ENCODE data around the gene GPI.
A peak's percentile ranks its signal among the peaks of the same experiment; 100 is the strongest.

GPI gene

DNA sequence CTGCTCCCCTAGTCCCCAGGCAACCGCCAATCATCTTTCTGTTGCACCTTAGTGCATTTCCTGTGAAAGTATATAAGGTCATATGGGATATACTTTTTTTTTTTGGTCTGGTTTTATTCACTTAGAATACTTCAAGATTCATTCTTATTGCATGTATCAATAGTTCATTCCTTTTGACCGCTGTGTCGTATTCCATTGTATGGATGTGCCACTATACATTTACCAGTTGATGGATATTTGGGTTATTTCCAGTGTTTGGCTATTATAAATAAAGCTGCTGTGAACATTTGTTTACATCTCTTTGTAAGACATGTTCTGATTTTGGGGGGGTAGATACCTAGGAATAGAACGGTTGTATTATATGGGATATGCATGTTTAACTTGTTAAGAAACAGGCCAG is 53.3 kb downstream of the GPI start:
- TF ChIP-seq, protein P1, sequence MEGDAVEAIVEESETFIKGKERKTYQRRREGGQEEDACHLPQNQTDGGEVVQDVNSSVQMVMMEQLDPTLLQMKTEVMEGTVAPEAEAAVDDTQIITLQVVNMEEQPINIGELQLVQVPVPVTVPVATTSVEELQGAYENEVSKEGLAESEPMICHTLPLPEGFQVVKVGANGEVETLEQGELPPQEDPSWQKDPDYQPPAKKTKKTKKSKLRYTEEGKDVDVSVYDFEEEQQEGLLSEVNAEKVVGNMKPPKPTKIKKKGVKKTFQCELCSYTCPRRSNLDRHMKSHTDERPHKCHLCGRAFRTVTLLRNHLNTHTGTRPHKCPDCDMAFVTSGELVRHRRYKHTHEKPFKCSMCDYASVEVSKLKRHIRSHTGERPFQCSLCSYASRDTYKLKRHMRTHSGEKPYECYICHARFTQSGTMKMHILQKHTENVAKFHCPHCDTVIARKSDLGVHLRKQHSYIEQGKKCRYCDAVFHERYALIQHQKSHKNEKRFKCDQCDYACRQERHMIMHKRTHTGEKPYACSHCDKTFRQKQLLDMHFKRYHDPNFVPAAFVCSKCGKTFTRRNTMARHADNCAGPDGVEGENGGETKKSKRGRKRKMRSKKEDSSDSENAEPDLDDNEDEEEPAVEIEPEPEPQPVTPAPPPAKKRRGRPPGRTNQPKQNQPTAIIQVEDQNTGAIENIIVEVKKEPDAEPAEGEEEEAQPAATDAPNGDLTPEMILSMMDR (IDR thresholded peaks at IDR 0.05): no peak
- no peaks in the 10 kb centered on the region for H3K4me1 ChIP-seq (ENCODE audit: control insufficient read depth in 1 of 2, insufficient read depth in 1 of 2, low read depth in 1 of 2, low read length in 1 of 2)
- no peak overlapping the region for H3K27ac ChIP-seq
- H3K4me3 ChIP-seq (ENCODE audit: low read depth in 1 of 2, low read length in 1 of 2): no peak overlapping the region
- no peaks in the 10 kb centered on the region for H3K36me3 ChIP-seq
- H3K27me3 ChIP-seq: no peaks in the 10 kb centered on the region
- no peaks in the 10 kb centered on the region for H3K9me3 ChIP-seq

GRCh38 chr19:34426096-34426661 is 61.2 kb downstream of the GPI start:
- Histone ChIP-seq H3K36me3 (no peaks in the 10 kb centered on the region), H3K4me3 (ENCODE audit: low read depth in 1 of 2, low read length in 1 of 2) (no peak overlapping the region), H3K27ac (no peak overlapping the region), H3K27me3 (no peaks in the 10 kb centered on the region), H3K9me3 (no peaks in the 10 kb centered on the region), H3K4me1 (ENCODE audit: control insufficient read depth in 1 of 2, insufficient read depth in 1 of 2, low read depth in 1 of 2, low read length in 1 of 2) (peaks cover 11 to 20% of the 10 kb centered on the region in 2 experiments)
- TF ChIP-seq, protein P1 (IDR thresholded peaks at IDR 0.05): no peak

- peaks cover 11 to 20% of the 10 kb centered on the region in 2 experiments for H3K4me1 ChIP-seq (ENCODE audit: control insufficient read depth in 1 of 2, insufficient read depth in 1 of 2, low read depth in 1 of 2, low read length in 1 of 2)
- H3K9me3 ChIP-seq: no peaks in the 10 kb centered on the region
- no peaks in the 10 kb centered on the region for H3K27me3 ChIP-seq
- TF ChIP-seq, protein P1 (IDR thresholded peaks at IDR 0.05): no peak
- H3K36me3 ChIP-seq: peaks cover 7% of the 10 kb centered on the region
- H3K27ac ChIP-seq: peak overlapping the region; percentile 73
- H3K4me3 ChIP-seq (ENCODE audit: low read depth in 1 of 2, low read length in 1 of 2): peak overlapping the region; percentile 84 to 96
Observed at GRCh38 chr19:34428549-34429285, 63.7 kb downstream of the GPI start.

GRCh38 chr19:34429553-34429952 is 64.6 kb downstream of the GPI start:
- Histone ChIP-seq H3K27me3 (no peaks in the 10 kb centered on the region), H3K4me3 (ENCODE audit: low read depth in 1 of 2, low read length in 1 of 2) (no peak overlapping the region), H3K27ac (no peak overlapping the region), H3K9me3 (no peaks in the 10 kb centered on the region), H3K4me1 (ENCODE audit: control insufficient read depth in 1 of 2, insufficient read depth in 1 of 2, low read depth in 1 of 2, low read length in 1 of 2) (peaks cover 11 to 20% of the 10 kb centered on the region in 2 experiments), H3K36me3 (peaks cover 15% of the 10 kb centered on the region)
- TF ChIP-seq, protein P1 (IDR thresholded peaks at IDR 0.05): no peak

DNA sequence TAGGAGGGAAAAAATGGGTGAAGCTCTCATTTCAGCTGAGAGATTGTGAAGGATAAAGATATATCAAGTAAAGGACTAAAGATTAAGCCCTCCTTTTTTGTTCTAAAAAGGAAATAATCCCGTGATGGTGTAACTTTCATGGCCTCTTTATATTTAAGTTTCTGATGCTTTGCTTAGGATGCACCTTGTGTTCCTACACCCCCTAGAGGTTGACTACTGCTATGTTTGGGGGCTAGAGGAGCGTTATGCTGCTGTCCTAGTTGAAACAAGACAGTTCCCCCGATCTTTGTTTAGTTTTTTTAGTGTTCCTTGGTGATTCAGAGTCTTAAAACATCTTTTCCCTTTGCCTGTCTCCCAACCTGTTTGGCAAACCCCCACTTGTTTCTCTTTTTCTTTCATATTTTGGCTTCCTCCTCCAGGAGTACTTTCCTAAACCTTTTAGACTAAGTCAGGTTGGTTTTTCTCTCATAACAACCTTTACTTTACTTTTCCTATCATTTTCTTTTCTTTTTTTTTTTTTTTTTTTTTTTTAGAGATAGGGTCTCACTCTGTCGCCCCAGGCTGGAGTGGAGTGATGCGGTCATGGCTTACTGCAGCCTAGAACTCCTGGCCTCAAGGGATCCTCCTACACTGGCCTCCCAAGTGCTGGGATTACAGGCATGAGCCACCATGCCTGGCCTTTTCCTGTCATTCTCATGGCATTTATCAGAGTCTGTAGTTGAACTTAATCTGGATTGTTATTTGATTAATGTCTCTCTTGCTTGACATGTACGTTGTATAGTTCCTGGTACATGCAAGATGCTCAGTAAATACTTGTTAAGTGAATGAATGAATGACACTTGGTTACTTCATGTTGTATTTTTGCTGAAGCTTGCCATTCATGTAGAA is 66.0 kb downstream of the GPI start:
- H3K4me3 ChIP-seq (ENCODE audit: low read depth in 1 of 2, low read length in 1 of 2): no peak overlapping the region
- H3K4me1 ChIP-seq (ENCODE audit: control insufficient read depth in 1 of 2, insufficient read depth in 1 of 2, low read depth in 1 of 2, low read length in 1 of 2): peaks cover 11 to 20% of the 10 kb centered on the region in 2 experiments
- TF ChIP-seq, protein P1 (IDR thresholded peaks at IDR 0.05): no peak
- no peaks in the 10 kb centered on the region for H3K27me3 ChIP-seq
- no peak overlapping the region for H3K27ac ChIP-seq
- no peaks in the 10 kb centered on the region for H3K9me3 ChIP-seq
- H3K36me3 ChIP-seq: peaks cover 26% of the 10 kb centered on the region
